ENCODE results near the gene IL36G. TPM values are rescaled to one million over a fixed set of nuclear protein-coding genes. Genes with fewer than 3 reads are reported as not detected.

Gene IL36G
- total RNA-seq, 1 experiment from 2014 or later, result not detected

GRCh38 chr2:113012436-113013335 is 34.9 kb downstream of the IL36G start:
- no peak for DNase-seq (ENCODE audit: low spot score)
- in situ Hi-C loops (cut with HindIII; ENCODE audit: low sequenced_read_pairs), result no loop called here

DNA sequence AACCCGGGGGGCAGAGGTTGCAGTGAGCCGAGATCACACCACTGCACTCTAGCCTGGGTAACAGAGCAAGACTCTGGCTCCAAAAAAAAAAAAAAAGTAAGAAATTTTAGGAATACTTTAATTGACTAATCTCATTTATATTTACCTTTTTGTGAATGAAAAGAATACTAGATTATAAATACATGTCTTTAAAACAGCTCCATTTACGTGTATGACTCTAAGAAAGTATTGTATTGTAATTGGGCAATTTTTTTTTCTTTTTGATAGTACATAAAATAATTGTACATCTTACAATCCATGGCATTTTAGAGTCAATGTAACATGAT is 35.5 kb downstream of the IL36G start:
- in situ Hi-C loops (cut with HindIII; ENCODE audit: low sequenced_read_pairs), result no loop called here
- DNase-seq (ENCODE audit: low spot score), result no peak

- DNase-seq (ENCODE audit: low spot score), result no peak
- in situ Hi-C loops (cut with HindIII; ENCODE audit: low sequenced_read_pairs), result no loop called here
These were observed 36.3 kb downstream of the IL36G start for GRCh38 chr2:113014067-113014466.

DNA sequence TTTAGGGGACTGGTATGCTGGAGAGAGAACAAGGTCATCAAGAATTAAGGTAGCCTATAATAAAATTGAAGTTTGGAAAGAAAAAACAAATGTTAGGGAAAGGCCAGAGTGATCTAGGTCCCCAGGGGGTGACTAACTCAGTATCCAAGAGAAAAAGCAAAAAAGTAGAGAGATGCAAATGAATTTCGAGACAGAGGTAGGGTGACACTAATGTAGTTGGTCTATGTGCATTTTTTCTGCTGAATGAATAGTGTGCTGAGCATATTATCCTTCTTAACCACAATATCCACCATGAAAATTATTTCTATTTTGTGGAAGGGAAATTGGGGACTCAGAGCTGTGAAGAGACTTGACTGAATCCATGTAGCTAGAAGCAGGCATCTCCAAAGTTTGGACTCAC is 37.2 kb downstream of the IL36G start:
- in situ Hi-C loops (cut with HindIII; ENCODE audit: low sequenced_read_pairs), result no loop called here
- DNase-seq (ENCODE audit: low spot score), result no peak

- in situ Hi-C loops (cut with HindIII; ENCODE audit: low sequenced_read_pairs), result no loop called here
- DNase-seq (ENCODE audit: low spot score), result no peak
These were observed 37.8 kb downstream of the IL36G start for GRCh38 chr2:113015655-113016054.

GRCh38 chr2:113018509-113018908 is 40.7 kb downstream of the IL36G start:
- in situ Hi-C loops (cut with HindIII; ENCODE audit: low sequenced_read_pairs), result no loop called here
- DNase-seq (ENCODE audit: low spot score), result no peak

DNA sequence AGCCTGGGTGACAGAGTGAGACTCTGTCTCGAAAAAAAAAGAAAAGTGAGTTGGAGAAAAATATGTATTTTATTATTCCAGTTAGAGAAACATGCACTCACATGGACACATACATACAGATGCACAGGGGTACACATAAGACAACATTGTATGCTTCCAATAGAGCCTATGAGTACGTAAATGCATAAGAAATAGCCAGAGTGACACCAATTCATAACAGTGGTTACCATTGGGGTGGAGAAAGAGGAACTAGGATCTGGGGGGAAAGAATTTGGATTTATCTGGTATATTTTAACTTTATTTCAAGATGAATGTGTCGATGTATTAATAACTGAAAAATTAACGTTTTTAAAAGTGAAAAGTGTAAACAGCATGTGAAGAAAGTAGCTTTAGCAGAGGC is 43.5 kb downstream of the IL36G start:
- in situ Hi-C loops (cut with HindIII; ENCODE audit: low sequenced_read_pairs), result no loop called here
- no peak for DNase-seq (ENCODE audit: low spot score)

GRCh38 chr2:113024764-113025163 is 47.0 kb downstream of the IL36G start:
- in situ Hi-C loops (cut with HindIII; ENCODE audit: low sequenced_read_pairs), result no loop called here
- DNase-seq (ENCODE audit: low spot score), result no peak

DNA sequence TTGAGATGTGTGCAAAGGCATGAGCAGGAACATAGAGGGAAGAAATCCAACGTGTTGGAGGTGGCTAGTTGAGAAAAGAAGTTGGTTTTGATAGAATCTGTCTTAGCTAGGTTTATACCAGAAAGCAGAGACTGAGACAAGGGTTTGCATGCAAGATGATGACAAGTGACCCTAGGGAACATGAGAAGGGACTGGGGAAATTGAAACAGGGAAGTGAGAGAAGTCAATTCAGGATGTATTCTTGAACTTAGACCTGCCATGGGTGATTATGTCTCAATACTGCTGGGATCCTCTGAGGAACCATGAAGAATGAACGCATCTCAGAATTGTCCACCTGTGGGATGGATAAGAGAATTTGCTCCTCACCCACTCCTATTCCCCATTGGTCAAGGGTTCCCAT is 47.9 kb downstream of the IL36G start:
- in situ Hi-C loops (cut with HindIII; ENCODE audit: low sequenced_read_pairs), result no loop called here
- no peak for DNase-seq (ENCODE audit: low spot score)

DNA sequence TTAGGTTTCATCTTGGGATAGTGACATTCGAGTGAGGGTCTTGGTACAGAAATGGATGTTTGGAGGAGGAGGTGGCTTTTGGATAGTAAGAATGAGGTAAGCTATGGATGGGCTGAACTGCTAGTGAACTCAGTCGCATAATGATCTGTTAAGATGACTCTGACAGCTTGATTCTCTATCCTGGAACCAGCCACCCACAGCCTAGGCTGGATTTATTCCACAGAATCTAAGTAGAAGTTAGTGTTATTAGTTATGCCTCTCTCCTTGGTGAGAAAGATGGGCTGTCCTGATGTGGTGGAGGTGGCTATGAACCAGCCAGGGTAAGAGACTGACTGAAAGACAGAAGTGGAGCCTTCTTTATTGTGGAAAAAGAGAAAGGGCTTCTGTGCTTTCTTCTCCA is 49.9 kb downstream of the IL36G start:
- in situ Hi-C loops (cut with HindIII; ENCODE audit: low sequenced_read_pairs), result no loop called here
- no peak for DNase-seq (ENCODE audit: low spot score)

- DNase-seq (ENCODE audit: low spot score), result no peak
- in situ Hi-C loops (cut with HindIII; ENCODE audit: low sequenced_read_pairs), result no loop called here
These were observed 50.3 kb downstream of the IL36G start for GRCh38 chr2:113028112-113028511.

DNA sequence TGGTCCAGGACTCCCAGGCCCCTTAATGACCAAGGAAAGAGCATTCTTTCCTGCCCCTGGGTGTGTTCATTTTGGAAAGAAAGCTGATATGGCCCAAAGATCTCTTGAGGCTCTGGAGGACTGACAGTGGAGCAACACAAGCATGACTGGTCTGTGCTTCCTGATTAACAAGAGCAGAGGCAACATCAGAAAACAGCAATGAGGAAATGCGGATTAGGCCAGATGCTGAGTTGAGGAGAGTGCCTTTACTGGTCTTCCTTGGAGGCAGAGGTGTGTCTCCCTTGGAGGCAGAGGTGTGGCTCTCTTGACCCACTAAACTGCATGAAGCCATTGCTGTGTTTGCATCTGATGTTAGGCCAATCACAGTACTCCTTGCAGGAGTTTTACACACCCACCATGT is 54.9 kb downstream of the IL36G start:
- no peak for DNase-seq (ENCODE audit: low spot score)
- in situ Hi-C loops (cut with HindIII; ENCODE audit: low sequenced_read_pairs), result no loop called here

DNA sequence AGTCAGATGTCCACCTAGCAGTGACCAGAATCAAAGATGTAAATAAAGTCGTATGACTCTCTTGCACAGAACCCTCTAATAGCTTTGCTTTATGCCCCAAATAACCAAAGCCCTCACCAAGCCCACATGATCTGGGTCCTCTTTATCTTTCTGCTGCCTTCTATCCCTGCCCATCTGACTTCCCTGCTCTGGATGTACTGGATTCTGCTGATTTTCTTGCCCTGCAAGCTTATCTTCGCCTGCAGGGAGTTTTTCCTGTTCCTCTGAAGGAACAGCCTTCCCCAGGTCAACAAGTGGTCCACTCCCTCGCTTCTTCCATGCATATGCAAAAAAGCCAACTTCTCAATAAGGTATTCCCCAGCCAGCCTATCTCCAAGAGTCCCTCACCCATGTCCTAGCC is 56.2 kb downstream of the IL36G start:
- in situ Hi-C loops (cut with HindIII; ENCODE audit: low sequenced_read_pairs), result no loop called here

More for the DNA sequence above, 56.2 kb downstream of the IL36G start:
- DNase-seq (ENCODE audit: low spot score), result no peak

Other genes with a start within 250 kb of the IL36G start
- gene CKAP2L, start 213.4 kb upstream of the IL36G start, total RNA-seq (2014; rRNA removed; shearing (Covaris generic)), result 6.5 and 7.7 TPM in 2 replicates
- not detected in 2 replicates for gene IL1A, start 193.5 kb upstream of the IL36G start, total RNA-seq (2014; rRNA removed; shearing (Covaris generic))
- gene IL1B, start 141.2 kb upstream of the IL36G start, total RNA-seq (2014; rRNA removed; shearing (Covaris generic)), result not detected in 2 replicates
- gene IL37, start 66.8 kb upstream of the IL36G start, total RNA-seq (2014; rRNA removed; shearing (Covaris generic)), result not detected in 2 replicates
- not detected in 2 replicates for gene IL36A, start 27.5 kb downstream of the IL36G start, total RNA-seq (2014; rRNA removed; shearing (Covaris generic))
- gene IL36B, start 74.9 kb downstream of the IL36G start, total RNA-seq (2014; rRNA removed; shearing (Covaris generic)), result not detected in 2 replicates
- gene IL36RN, start 81.2 kb downstream of the IL36G start, total RNA-seq (2014; rRNA removed; shearing (Covaris generic)), result not detected in 2 replicates
- gene IL1F10, start 90.0 kb downstream of the IL36G start, total RNA-seq (2014; rRNA removed; shearing (Covaris generic)), result not detected in 2 replicates
- not detected in 2 replicates for gene IL1RN, start 149.6 kb downstream of the IL36G start, total RNA-seq (2014; rRNA removed; shearing (Covaris generic))
- gene PSD4, start 196.0 kb downstream of the IL36G start, total RNA-seq (2014; rRNA removed; shearing (Covaris generic)), result 0.25 TPM in 1 of 2 replicates, not detected in the other